K562 (cell line): ENCODE measurements around the gene CMIP.

Source experiments
- HNRNPK ChIP-seq: fragments of 200-400 bp; formaldehyde crosslinking; IDR thresholded peaks from one replicate; pipeline ENCODE4 v1.6.1; 2018; ENCODE audit warnings: mild to moderate bottlenecking, low read depth, low read length; ENCODE audit not compliant: poor library complexity, severe bottlenecking
- JUNB ChIP-seq: fragments of 450-650 bp; formaldehyde crosslinking; conservative IDR thresholded peaks from 2 replicates; pipeline ENCODE4 v1.4.0; 2020; ENCODE audit warnings: mild to moderate bottlenecking
- KAT7 ChIP-seq: sonication (generic); formaldehyde crosslinking; IDR thresholded peaks from 2 replicates; pipeline ENCODE4 v1.8.0; 2022; ENCODE audit warnings: missing genetic modification reagents, mild to moderate bottlenecking, borderline replicate concordance
- LEF1 ChIP-seq: fragments of 450-650 bp; IDR thresholded peaks from 2 replicates; pipeline ENCODE4 v1.6.1; 2016; ENCODE audit warnings: mild to moderate bottlenecking
- POLR2AphosphoS5 ChIP-seq: IDR thresholded peaks from 2 replicates; pipeline ENCODE4 v1.6.1; 2011; ENCODE audit warnings: mild to moderate bottlenecking, low read depth, low read length, moderate library complexity; ENCODE audit not compliant: control insufficient read depth, insufficient read depth
- RFX5 ChIP-seq: IDR thresholded peaks from 2 replicates; pipeline ENCODE4 v1.6.1; 2011; ENCODE audit warnings: low read depth, mild to moderate bottlenecking, improper control_type of control experiment, low read length
- TGIF2 ChIP-seq: sonication (generic); formaldehyde crosslinking; IDR thresholded peaks from 2 replicates; pipeline ENCODE4 v1.8.1; 2022; ENCODE audit warnings: mild to moderate bottlenecking, missing genetic modification reagents, moderate library complexity
- U2AF1 ChIP-seq: fragments of 200-400 bp; formaldehyde crosslinking; optimal IDR thresholded peaks from 2 replicates; pipeline ENCODE3; 2017; ENCODE audit warnings: mild to moderate bottlenecking, low read depth, low read length, moderate library complexity
- ZBED1 ChIP-seq: IDR thresholded peaks from 2 replicates; pipeline ENCODE4 v1.6.1; 2014
- TF ChIP-seq, protein P1 (sequence below): sonication (generic); formaldehyde crosslinking; IDR thresholded peaks from 2 replicates; pipeline ENCODE4 v1.8.0; 2023; ENCODE audit warnings: missing genetic modification reagents, mild to moderate bottlenecking, borderline replicate concordance
- TF ChIP-seq, protein P2 (sequence below): sonication (generic); formaldehyde crosslinking; IDR thresholded peaks from 2 replicates; pipeline ENCODE4 v1.8.1; 2023; ENCODE audit warnings: mild to moderate bottlenecking, missing genetic modification reagents, moderate library complexity
- TF ChIP-seq, protein P3 (sequence below), 3 experiments: IDR thresholded peaks in 2 of 3; conservative IDR thresholded peaks in 1 of 3; 2 replicates each; pipeline ENCODE4 v1.5.1; 2011 to 2012; ENCODE audit warnings: low read length in 3 of 3, mild to moderate bottlenecking in 3 of 3, control low read depth in 2 of 3, improper control_type of control experiment in 1 of 3, inconsistent platforms in 1 of 3, low read depth in 1 of 3, mixed read lengths in 1 of 3, moderate library complexity in 1 of 3; ENCODE audit not compliant: insufficient read depth in 2 of 3

DNA sequence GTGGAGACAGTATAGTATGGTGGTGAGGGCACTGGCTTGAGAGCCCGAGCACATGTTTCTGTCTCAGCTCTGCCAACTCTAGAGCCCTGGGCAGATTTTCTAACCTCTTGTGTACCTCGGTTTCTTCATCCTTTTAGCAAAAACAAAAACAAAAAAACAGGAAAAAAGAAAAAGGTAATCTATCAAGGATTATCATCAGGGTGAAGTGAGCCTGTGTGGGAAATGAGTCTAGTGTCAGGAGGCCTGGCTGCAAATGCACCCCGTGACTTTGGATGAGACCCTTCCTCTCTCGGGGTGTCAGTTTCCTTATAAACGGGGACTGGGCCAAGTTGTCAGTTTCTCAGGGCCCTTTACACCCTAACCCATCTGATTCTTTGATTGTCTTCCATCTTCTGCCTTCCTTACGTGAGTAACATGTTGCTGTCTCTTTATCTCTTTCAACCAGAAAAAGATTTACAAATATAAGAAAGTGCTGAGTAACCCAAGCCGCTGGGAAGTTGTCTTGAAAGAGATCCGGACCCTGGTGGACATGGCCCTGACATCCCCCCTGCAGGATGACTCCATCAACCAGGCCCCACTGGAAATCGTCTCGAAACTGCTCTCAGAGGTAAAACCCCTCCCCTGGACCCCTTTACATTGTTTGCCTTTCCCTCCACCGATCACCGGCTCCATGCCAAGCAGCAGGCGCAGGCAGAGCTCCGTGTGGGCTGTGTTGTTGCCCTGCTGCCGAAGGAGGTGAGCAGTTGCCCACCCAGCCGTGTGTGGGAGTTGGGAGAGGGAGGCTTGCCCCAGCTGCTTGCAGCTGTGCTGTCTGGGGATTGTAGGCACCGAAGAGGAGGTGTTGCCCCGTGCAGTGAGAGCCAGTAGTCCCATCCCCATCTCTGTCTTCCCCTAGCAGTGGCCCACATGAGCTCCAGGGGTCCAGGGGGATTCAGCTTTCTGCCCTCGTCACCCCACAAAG, 207.4 kb downstream of the CMIP start:
- TF ChIP-seq, protein P1, sequence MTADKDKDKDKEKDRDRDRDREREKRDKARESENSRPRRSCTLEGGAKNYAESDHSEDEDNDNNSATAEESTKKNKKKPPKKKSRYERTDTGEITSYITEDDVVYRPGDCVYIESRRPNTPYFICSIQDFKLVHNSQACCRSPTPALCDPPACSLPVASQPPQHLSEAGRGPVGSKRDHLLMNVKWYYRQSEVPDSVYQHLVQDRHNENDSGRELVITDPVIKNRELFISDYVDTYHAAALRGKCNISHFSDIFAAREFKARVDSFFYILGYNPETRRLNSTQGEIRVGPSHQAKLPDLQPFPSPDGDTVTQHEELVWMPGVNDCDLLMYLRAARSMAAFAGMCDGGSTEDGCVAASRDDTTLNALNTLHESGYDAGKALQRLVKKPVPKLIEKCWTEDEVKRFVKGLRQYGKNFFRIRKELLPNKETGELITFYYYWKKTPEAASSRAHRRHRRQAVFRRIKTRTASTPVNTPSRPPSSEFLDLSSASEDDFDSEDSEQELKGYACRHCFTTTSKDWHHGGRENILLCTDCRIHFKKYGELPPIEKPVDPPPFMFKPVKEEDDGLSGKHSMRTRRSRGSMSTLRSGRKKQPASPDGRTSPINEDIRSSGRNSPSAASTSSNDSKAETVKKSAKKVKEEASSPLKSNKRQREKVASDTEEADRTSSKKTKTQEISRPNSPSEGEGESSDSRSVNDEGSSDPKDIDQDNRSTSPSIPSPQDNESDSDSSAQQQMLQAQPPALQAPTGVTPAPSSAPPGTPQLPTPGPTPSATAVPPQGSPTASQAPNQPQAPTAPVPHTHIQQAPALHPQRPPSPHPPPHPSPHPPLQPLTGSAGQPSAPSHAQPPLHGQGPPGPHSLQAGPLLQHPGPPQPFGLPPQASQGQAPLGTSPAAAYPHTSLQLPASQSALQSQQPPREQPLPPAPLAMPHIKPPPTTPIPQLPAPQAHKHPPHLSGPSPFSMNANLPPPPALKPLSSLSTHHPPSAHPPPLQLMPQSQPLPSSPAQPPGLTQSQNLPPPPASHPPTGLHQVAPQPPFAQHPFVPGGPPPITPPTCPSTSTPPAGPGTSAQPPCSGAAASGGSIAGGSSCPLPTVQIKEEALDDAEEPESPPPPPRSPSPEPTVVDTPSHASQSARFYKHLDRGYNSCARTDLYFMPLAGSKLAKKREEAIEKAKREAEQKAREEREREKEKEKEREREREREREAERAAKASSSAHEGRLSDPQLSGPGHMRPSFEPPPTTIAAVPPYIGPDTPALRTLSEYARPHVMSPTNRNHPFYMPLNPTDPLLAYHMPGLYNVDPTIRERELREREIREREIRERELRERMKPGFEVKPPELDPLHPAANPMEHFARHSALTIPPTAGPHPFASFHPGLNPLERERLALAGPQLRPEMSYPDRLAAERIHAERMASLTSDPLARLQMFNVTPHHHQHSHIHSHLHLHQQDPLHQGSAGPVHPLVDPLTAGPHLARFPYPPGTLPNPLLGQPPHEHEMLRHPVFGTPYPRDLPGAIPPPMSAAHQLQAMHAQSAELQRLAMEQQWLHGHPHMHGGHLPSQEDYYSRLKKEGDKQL (CRISPR knock-in tag), result no peak
- TF ChIP-seq, protein P2, sequence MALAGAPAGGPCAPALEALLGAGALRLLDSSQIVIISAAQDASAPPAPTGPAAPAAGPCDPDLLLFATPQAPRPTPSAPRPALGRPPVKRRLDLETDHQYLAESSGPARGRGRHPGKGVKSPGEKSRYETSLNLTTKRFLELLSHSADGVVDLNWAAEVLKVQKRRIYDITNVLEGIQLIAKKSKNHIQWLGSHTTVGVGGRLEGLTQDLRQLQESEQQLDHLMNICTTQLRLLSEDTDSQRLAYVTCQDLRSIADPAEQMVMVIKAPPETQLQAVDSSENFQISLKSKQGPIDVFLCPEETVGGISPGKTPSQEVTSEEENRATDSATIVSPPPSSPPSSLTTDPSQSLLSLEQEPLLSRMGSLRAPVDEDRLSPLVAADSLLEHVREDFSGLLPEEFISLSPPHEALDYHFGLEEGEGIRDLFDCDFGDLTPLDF, result no peak
- no peak for TF ChIP-seq KAT7 (CRISPR knock-in tag)
- no peak for TF ChIP-seq RFX5
- TF ChIP-seq HNRNPK, result no peak
- no peak for TF ChIP-seq TGIF2 (CRISPR knock-in tag)
- TF ChIP-seq, protein P3, sequence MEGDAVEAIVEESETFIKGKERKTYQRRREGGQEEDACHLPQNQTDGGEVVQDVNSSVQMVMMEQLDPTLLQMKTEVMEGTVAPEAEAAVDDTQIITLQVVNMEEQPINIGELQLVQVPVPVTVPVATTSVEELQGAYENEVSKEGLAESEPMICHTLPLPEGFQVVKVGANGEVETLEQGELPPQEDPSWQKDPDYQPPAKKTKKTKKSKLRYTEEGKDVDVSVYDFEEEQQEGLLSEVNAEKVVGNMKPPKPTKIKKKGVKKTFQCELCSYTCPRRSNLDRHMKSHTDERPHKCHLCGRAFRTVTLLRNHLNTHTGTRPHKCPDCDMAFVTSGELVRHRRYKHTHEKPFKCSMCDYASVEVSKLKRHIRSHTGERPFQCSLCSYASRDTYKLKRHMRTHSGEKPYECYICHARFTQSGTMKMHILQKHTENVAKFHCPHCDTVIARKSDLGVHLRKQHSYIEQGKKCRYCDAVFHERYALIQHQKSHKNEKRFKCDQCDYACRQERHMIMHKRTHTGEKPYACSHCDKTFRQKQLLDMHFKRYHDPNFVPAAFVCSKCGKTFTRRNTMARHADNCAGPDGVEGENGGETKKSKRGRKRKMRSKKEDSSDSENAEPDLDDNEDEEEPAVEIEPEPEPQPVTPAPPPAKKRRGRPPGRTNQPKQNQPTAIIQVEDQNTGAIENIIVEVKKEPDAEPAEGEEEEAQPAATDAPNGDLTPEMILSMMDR (IDR thresholded peaks at IDR 0.05 in 2 of 3, conservative IDR thresholded peaks at IDR 0.05 in 1 of 3; ENCODE audit: insufficient read depth in 2 of 3, low read depth in 1 of 3, low read length in 3 of 3), result peak in 1 of 3 experiments; percentile 10; a peak in 1 of 6 replicates
- 0 out of 2 replicates have a peak, but pooled peaks have one; percentile 65 for TF ChIP-seq LEF1
- no peak for TF ChIP-seq ZBED1
- peak; percentile 66; the same call in 1 of the 2 replicates for TF ChIP-seq POLR2AphosphoS5
- no peak for TF ChIP-seq U2AF1
- no peak for TF ChIP-seq JUNB (CRISPR knock-in tag)
